IPS-18c (cell line): ENCODE data around the gene MIPEP.

Source experiments
- H3K4me3 ChIP-seq: 2 replicates; pipeline ENCODE4 v1.7.0; 2013; ENCODE audit warnings: low read depth, mild to moderate bottlenecking, low read length, moderate library complexity; ENCODE audit not compliant: insufficient read depth
- H3K9me3 ChIP-seq: one replicate; pipeline ENCODE4 v1.6.1; 2013; ENCODE audit warnings: mild to moderate bottlenecking, low read length, moderate library complexity; ENCODE audit not compliant: control insufficient read depth, insufficient read depth

Gene MIPEP

DNA sequence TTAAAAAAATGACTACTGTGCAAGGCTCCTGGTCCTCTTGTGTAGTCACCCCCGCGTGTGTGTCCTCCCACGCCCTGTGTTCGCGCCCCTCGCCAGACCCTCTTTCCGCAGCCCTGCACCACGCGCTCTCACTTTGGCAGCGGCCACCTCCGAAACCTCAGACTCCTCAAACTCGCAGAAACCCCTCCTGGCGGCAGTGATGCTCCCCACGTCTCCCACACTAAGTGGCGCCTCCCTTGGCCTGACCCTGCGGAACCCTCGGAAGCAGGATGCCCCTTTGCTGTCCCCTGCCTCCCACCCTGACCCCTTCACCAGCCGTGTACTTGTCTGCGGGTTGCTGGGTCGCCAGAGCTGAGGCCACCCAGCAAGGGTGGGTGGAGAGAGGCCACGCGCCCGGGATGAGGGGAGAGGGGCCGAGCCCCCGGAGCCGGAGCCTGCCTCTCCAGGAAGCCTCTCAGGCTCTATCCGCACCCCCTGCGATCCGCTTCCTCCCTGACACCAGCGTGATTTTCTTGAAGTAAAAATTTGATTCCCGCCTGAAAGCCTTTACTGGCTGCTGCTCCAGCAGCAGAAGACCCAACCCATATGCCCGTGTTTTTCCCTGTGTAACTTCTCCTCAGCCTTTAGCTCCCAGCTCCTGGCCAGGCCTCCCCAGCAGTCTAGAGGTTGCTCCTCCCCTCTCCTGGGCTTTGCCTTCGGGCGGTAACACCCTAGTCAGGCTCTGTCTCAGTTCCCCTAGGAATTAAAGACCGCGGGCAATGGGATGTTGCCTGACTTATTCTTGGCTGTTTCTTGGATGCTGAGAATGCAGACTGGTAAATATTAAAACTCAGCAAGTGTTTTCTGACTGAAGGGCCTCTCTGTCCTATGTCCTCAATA lies 55.2 kb downstream of the MIPEP start:
- no peaks in the 10 kb centered on the region for H3K9me3 ChIP-seq
- H3K4me3 ChIP-seq: no peak overlapping the region

- no peaks in the 10 kb centered on the region for H3K9me3 ChIP-seq
- H3K4me3 ChIP-seq: no peak overlapping the region
Measured at GRCh38 chr13:23828866-23829265, 60.3 kb downstream of the MIPEP start.

GRCh38 chr13:23828086-23828485 lies 61.1 kb downstream of the MIPEP start:
- no peak overlapping the region for H3K4me3 ChIP-seq
- H3K9me3 ChIP-seq: no peaks in the 10 kb centered on the region

DNA sequence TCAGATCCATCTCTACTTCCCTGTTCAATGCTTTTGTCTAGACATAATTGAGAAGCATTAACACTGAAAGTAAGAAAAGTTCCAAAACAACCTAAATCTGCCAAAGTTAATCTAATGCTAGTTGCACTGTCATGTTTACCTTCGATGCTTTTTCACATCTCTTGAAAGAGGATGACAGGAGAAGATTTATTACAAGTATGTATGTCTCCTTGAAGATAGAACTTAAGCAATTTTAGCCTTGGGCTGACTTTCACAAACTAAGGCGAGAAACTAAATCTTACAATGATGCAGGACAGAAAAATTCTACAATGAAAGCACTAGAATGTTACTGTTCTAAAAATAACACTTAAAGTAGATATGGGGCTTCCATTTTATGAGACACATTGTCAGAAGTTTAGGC lies 64.0 kb downstream of the MIPEP start:
- H3K4me3 ChIP-seq: no peak overlapping the region
- no peaks in the 10 kb centered on the region for H3K9me3 ChIP-seq

- Histone ChIP-seq H3K9me3 (no peaks in the 10 kb centered on the region), H3K4me3 (no peak overlapping the region)
Measured at GRCh38 chr13:23824371-23824770, 64.8 kb downstream of the MIPEP start.

DNA sequence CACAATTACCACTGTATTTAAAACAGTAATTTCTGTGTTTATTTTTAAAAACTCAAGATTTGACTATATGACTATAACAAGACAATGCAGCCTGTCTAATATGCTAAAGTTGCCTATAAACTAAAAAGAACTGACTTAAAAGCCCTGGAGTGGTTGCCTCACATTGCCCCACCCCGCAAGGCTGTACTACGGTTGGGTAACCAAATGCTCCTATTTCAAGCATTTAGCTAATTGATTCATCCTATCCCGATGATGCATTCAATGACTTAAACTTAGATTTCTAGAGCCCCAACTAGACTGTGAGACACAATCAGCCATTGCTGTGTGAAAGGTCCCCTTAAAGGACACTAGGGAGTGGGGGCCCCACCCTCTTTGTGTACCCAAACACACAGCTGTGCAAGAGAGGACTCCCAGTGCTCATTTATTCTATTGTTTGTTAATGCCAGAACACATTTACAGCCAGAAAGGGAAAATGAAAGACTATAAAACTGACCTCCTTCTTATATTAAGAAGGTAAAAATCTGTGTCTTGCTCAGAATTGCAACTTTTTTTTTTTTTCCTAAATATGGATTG lies 66.9 kb downstream of the MIPEP start:
- no peak overlapping the region for H3K4me3 ChIP-seq
- H3K9me3 ChIP-seq: no peaks in the 10 kb centered on the region

GRCh38 chr13:23820530-23820929 lies 68.7 kb downstream of the MIPEP start:
- H3K9me3 ChIP-seq: no peaks in the 10 kb centered on the region
- no peak overlapping the region for H3K4me3 ChIP-seq

- Histone ChIP-seq H3K4me3 (no peak overlapping the region), H3K9me3 (no peaks in the 10 kb centered on the region)
Measured at GRCh38 chr13:23817830-23818229, 71.4 kb downstream of the MIPEP start.

GRCh38 chr13:23817136-23817535 lies 72.1 kb downstream of the MIPEP start:
- no peaks in the 10 kb centered on the region for H3K9me3 ChIP-seq
- H3K4me3 ChIP-seq: no peak overlapping the region

DNA sequence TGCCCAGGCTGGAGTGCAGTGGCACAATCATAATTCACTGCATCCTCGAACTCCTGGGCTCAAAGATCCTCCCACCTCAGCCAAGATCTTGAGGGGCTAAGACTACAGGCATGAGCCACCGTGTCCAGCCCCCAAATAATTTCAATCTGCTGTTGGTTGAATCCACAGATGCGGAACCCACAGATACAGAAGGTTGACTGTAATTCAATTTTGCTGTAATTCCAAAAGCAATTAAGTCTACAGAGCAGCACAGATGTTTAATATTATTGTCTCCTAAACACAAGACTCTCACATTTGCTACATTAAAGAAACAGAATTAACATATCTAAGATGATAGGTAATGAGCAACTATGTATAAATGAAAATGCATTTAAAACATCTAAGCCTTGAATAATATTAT lies 75.6 kb downstream of the MIPEP start:
- Histone ChIP-seq H3K4me3 (no peak overlapping the region), H3K9me3 (no peaks in the 10 kb centered on the region)

GRCh38 chr13:23811366-23812062 lies 77.7 kb downstream of the MIPEP start:
- Histone ChIP-seq H3K4me3 (no peak overlapping the region), H3K9me3 (no peaks in the 10 kb centered on the region)

DNA sequence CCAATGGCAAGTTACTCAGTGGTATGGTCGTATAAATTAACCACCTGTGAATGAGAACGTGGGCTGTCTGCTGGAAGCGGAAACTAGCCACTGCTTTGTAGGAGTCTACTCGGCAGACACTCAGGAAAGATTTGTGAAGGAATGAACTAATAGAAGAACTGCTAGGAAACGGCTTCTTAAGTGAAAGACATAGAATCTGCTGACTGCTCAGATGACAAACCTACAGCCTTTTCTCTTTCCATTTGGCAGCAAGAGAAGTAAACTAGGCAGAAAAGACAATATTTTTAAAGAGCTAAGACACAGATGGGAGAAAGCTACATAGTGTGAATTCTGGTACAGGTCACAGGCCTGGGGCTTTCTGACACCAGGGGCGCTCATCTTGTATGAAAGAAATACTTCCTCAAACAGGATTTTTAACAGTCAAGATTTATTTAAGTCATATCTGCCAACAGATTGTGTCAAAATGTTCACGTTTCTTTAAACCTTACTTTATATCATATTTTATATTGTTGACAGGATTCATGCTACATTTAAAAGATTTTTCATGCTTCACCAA lies 78.4 kb downstream of the MIPEP start:
- H3K4me3 ChIP-seq: no peak overlapping the region
- H3K9me3 ChIP-seq: no peaks in the 10 kb centered on the region

- H3K4me3 ChIP-seq: no peak overlapping the region
- no peaks in the 10 kb centered on the region for H3K9me3 ChIP-seq
Measured at GRCh38 chr13:23808803-23809202, 80.4 kb downstream of the MIPEP start.

DNA sequence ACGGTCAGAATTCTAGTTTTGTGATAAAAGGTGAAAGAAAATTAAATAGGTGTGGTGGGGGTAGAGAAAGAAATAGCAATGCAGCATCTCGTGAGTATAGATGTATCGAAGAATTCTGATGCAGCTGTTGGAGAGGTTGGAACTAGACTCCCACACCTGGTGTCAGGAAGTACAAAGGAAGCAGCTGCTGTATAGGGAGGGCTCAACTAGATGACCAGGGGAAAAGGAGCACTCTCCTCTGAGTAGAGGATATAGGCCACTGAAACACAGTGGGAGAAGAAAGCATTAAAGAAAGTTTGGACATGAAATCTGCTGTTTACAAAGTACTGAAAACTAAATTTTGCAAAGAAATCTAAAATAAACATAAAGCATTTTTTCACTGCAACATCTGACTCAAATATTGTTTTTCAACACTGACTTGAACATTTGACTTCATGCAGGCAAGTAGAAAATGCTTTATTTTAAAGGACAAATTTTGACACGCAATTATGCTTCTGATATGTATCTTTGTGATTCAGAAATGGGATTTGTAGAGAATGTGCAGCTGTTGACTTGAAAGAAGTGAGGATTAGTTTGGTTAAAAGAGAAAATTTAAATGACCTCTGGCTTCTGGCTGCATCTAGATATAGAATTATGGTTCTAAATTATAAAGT lies 82.2 kb downstream of the MIPEP start:
- Histone ChIP-seq H3K4me3 (no peak overlapping the region), H3K9me3 (no peaks in the 10 kb centered on the region)

DNA sequence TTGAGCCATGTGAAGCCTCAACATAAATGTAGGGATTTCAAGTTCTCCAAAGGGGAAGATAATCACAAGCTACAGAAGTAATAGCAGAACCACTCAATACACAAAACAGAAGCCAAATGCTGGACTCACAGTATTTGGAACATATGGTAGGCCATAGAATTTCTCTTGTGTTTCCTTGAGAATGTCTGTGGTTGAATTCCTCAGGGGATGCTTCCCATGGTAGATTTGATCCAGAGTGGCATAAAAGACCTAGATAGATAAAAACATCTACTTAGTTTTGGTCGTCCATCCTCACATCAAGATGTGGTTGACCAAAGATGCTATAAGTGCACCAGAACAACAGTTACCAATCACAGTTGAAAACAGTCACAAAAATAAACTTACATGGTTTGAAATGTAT lies 83.4 kb downstream of the MIPEP start:
- no peaks in the 10 kb centered on the region for H3K9me3 ChIP-seq
- H3K4me3 ChIP-seq: no peak overlapping the region

DNA sequence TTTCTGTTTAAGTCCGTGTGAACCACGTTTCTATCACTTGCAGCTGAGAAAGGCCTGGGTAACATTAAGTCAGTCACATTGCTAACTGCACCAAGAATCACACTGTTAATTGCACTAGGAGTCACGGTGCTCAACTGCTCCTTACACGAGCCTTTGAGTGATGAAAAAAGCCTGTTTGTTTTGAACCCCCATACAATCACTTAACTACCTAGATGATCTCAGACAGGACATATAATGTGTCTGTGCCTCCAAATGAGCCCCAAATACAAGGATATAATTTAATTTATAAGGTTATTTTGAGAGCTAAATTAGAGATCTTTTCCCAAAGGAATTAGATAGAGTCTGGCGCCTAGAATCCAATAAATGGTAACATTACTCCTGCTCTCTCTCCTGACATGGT lies 84.1 kb downstream of the MIPEP start:
- Histone ChIP-seq H3K9me3 (no peaks in the 10 kb centered on the region), H3K4me3 (no peak overlapping the region)

GRCh38 chr13:23804166-23804565 lies 85.0 kb downstream of the MIPEP start:
- H3K9me3 ChIP-seq: no peaks in the 10 kb centered on the region
- H3K4me3 ChIP-seq: no peak overlapping the region
